ENCODE results near the gene NAP1L1.

The NAP1L1 gene

GRCh38 chr12:76083246-76083903 is 1.1 kb downstream of the NAP1L1 start:
- DNase-seq (ENCODE audit: low read depth in 2 of 2): no peak

GRCh38 chr12:76081909-76082308 is 2.6 kb downstream of the NAP1L1 start:
- no peak for DNase-seq (ENCODE audit: low read depth in 2 of 2)

- DNase-seq (ENCODE audit: low read depth in 2 of 2): no peak
These were observed 3.6 kb downstream of the NAP1L1 start for GRCh38 chr12:76080729-76081415.

GRCh38 chr12:76080017-76080728 is 4.3 kb downstream of the NAP1L1 start:
- no peak for DNase-seq (ENCODE audit: low read depth in 2 of 2)

- DNase-seq (ENCODE audit: low read depth in 2 of 2): no peak
These were observed 5.7 kb downstream of the NAP1L1 start for GRCh38 chr12:76078748-76079147.

GRCh38 chr12:76075448-76075847 is 9.0 kb downstream of the NAP1L1 start:
- no peak for DNase-seq (ENCODE audit: low read depth in 2 of 2)

GRCh38 chr12:76074701-76075336 is 9.7 kb downstream of the NAP1L1 start:
- no peak for DNase-seq (ENCODE audit: low read depth in 2 of 2)

GRCh38 chr12:76073561-76073960 is 10.9 kb downstream of the NAP1L1 start:
- DNase-seq (ENCODE audit: low read depth in 2 of 2): no peak

GRCh38 chr12:76072568-76072967 is 11.9 kb downstream of the NAP1L1 start:
- DNase-seq (ENCODE audit: low read depth in 2 of 2): no peak

- DNase-seq (ENCODE audit: low read depth in 2 of 2): no peak
These were observed 15.1 kb downstream of the NAP1L1 start for GRCh38 chr12:76069339-76069738.

GRCh38 chr12:76065917-76066316 is 18.6 kb downstream of the NAP1L1 start:
- DNase-seq (ENCODE audit: low read depth in 2 of 2): no peak

- no peak for DNase-seq (ENCODE audit: low read depth in 2 of 2)
These were observed 19.6 kb downstream of the NAP1L1 start for GRCh38 chr12:76064904-76065303.

- DNase-seq (ENCODE audit: low read depth in 2 of 2): no peak
These were observed 24.4 kb downstream of the NAP1L1 start for GRCh38 chr12:76060111-76060510.

GRCh38 chr12:76057326-76057725 is 27.2 kb downstream of the NAP1L1 start:
- DNase-seq (ENCODE audit: low read depth in 2 of 2): no peak

- DNase-seq (ENCODE audit: low read depth in 2 of 2): no peak
These were observed 29.1 kb downstream of the NAP1L1 start for GRCh38 chr12:76055393-76055792.

- no peak for DNase-seq (ENCODE audit: low read depth in 2 of 2)
These were observed 34.8 kb downstream of the NAP1L1 start for GRCh38 chr12:76049575-76050251.

GRCh38 chr12:76047742-76048141 is 36.7 kb downstream of the NAP1L1 start:
- DNase-seq (ENCODE audit: low read depth in 2 of 2): no peak

- no peak for DNase-seq (ENCODE audit: low read depth in 2 of 2)
These were observed 37.4 kb downstream of the NAP1L1 start for GRCh38 chr12:76047060-76047459.

- DNase-seq (ENCODE audit: low read depth in 2 of 2): no peak
These were observed 41.1 kb downstream of the NAP1L1 start for GRCh38 chr12:76043377-76043776.

GRCh38 chr12:76042147-76042546 is 42.3 kb downstream of the NAP1L1 start:
- DNase-seq (ENCODE audit: low read depth in 2 of 2): no peak

GRCh38 chr12:76041406-76041805 is 43.1 kb downstream of the NAP1L1 start:
- no peak for DNase-seq (ENCODE audit: low read depth in 2 of 2)

- DNase-seq (ENCODE audit: low read depth in 2 of 2): no peak
These were observed 44.0 kb downstream of the NAP1L1 start for GRCh38 chr12:76040461-76040860.
